Fibroblast of lung (primary cell): Measurements from ENCODE around the gene ANTXRL. TPM values are rescaled to one million over a fixed set of nuclear protein-coding genes. Genes with fewer than 3 reads are reported as not detected.
"Not testable (repeated sequence)": the region's sequence is repeated elsewhere in the genome, so short reads cannot be mapped to it uniquely, and the experiment has no call there.

Experiments
- DNase-seq, 2 donors: peaks; one replicate each; pipeline versions ENCODE4 v3.0.0 to v3.0.0-alpha.2; 2010; ENCODE audit warnings: low read depth in 2 of 2
- H2AFZ ChIP-seq: 2 replicates; pipeline ENCODE4 v1.5.1; 2012; ENCODE audit warnings: low read length, control low read depth, inconsistent platforms
- H3K27ac ChIP-seq: 2 replicates; pipeline ENCODE4 v1.5.1; 2011; ENCODE audit warnings: low read length, control low read depth; ENCODE audit not compliant: insufficient read depth
- H3K27me3 ChIP-seq: 2 replicates; pipeline ENCODE4 v1.5.1; 2011; ENCODE audit warnings: mild to moderate bottlenecking, low read length; ENCODE audit not compliant: control insufficient read depth, insufficient read depth
- H3K36me3 ChIP-seq: 2 replicates; pipeline ENCODE4 v1.5.1; 2011; ENCODE audit warnings: low read length; ENCODE audit not compliant: control insufficient read depth, insufficient read depth
- H3K4me1 ChIP-seq: 2 replicates; pipeline ENCODE4 v1.5.1; 2011; ENCODE audit warnings: low read length; ENCODE audit not compliant: control insufficient read depth, insufficient read depth; ENCODE audit errors: extremely low read depth
- H3K4me2 ChIP-seq: 2 replicates; pipeline ENCODE4 v1.5.1; 2011; ENCODE audit warnings: low read length, control low read depth; ENCODE audit not compliant: insufficient read depth; ENCODE audit errors: extremely low read depth
- H3K4me3 ChIP-seq, 4 experiments: fragments of 200-600 bp in 1 of 4; sonication (generic) in 1 of 4; replicated peaks in 1 of 4; 2 replicates each; pipeline ENCODE4 v1.5.1; 2011 to 2016; ENCODE audit warnings: low read length in 4 of 4, low read depth in 3 of 4, mild to moderate bottlenecking in 3 of 4, control low read depth in 2 of 4, inconsistent platforms in 1 of 4, mixed read lengths in 1 of 4; ENCODE audit not compliant: insufficient read depth in 1 of 4; ENCODE audit errors: control extremely low read depth in 1 of 4
- H3K79me2 ChIP-seq: 2 replicates; pipeline ENCODE4 v1.5.1; 2012; ENCODE audit warnings: mild to moderate bottlenecking, low read length, inconsistent platforms; ENCODE audit not compliant: control insufficient read depth, insufficient read depth
- H3K9ac ChIP-seq: 2 replicates; pipeline ENCODE4 v1.5.1; 2011; ENCODE audit warnings: mild to moderate bottlenecking, low read length, control low read depth; ENCODE audit not compliant: insufficient read depth
- H3K9me3 ChIP-seq: 2 replicates; pipeline ENCODE4 v1.5.1; 2012; ENCODE audit warnings: low read depth, low read length; ENCODE audit not compliant: control insufficient read depth, insufficient read depth
- H4K20me1 ChIP-seq: 2 replicates; pipeline ENCODE4 v1.5.1; 2011; ENCODE audit warnings: low read length; ENCODE audit not compliant: control insufficient read depth, insufficient read depth; ENCODE audit errors: extremely low read depth
- CTCF ChIP-seq, 2 donors: IDR thresholded peaks in 1 of 2; conservative IDR thresholded peaks in 1 of 2; 1 replicate in 1 of 2; 2 replicates in 1 of 2; pipeline ENCODE4 v1.5.1; 2011 to 2012; ENCODE audit warnings: low read length in 2 of 2, control low read depth in 1 of 2, inconsistent platforms in 1 of 2, low read depth in 1 of 2, mild to moderate bottlenecking in 1 of 2
- EZH2 ChIP-seq: IDR thresholded peaks from 2 replicates; pipeline ENCODE4 v1.5.1; 2012; ENCODE audit warnings: low read length, control low read depth, mild to moderate bottlenecking; ENCODE audit errors: missing control alignments
- polyA plus RNA-seq, 2 donors: library from polyadenylated mRNA; depleted of rRNA in 1 of 2; stranded (reverse) in 1 of 2; unstranded in 1 of 2; fragments of >200 nt; gene quantifications; 2 replicates each; pipeline ENCODE4 v1.2.1, GENCODE V29; 2011 to 2012; ENCODE audit warnings: missing spikeins in 1 of 2
- total RNA-seq: library from RNA; depleted of rRNA; stranded (reverse); fragments of >200 nt; gene quantifications from 2 replicates; pipeline ENCODE4 v1.2.1, GENCODE V29; 2014

Gene ANTXRL
- total and polyA plus RNA-seq, 2 donors (not counting 1 experiment from before 2014, with no cell fraction given) = not detected

DNA sequence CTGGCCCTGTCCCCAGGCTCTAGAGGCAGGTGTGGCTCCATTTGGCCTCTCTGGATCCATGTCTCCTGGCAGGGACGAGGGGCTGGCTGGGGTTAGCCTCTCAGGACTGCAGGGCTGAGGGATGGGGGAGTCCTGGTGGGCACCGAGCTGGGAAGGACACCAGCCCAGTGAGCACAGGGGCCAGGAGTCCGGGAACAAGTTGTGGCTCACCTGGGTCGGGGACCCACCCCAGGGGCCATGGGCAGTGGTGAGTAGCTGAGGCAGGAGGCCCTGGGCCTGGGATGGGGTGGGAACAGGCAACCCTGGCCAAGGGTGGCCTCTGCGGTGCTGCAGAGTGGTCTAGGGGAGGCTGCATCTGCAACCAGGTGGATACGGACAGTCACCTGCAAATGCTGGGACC is 24.1 kb downstream of the ANTXRL start:
- peaks cover 6% of the 10 kb centered on the region for H3K27me3 ChIP-seq
- no peak overlapping the region for H2AFZ ChIP-seq
- H3K4me3 ChIP-seq = no peak overlapping the region
- no peak overlapping the region for H3K4me2 ChIP-seq
- no peaks in the 10 kb centered on the region for H3K9me3 ChIP-seq
- no peak overlapping the region for H3K27ac ChIP-seq
- no peaks in the 10 kb centered on the region for H3K79me2 ChIP-seq
- H3K4me1 ChIP-seq = no peaks in the 10 kb centered on the region
- no peaks in the 10 kb centered on the region for H4K20me1 ChIP-seq
- no peak for DNase-seq
- no peak overlapping the region for H3K9ac ChIP-seq
- TF ChIP-seq EZH2 (no peak), CTCF (conservative IDR thresholded peaks at IDR 0.05 in 1 of 2, IDR thresholded peaks at IDR 0.05 in 1 of 2; ENCODE audit: low read depth in 1 of 2, low read length in 2 of 2) (no peak)
- no peaks in the 10 kb centered on the region for H3K36me3 ChIP-seq

GRCh38 chr10:46311501-46311951 is 24.7 kb downstream of the ANTXRL start:
- H4K20me1 ChIP-seq = no peaks in the 10 kb centered on the region
- H3K36me3 ChIP-seq = no peaks in the 10 kb centered on the region
- no peak overlapping the region for H3K27ac ChIP-seq
- H2AFZ ChIP-seq = no peak overlapping the region
- no peaks in the 10 kb centered on the region for H3K9me3 ChIP-seq
- H3K79me2 ChIP-seq = no peaks in the 10 kb centered on the region
- no peak overlapping the region for H3K9ac ChIP-seq
- no peaks in the 10 kb centered on the region for H3K4me1 ChIP-seq
- TF ChIP-seq EZH2 (no peak), CTCF (conservative IDR thresholded peaks at IDR 0.05 in 1 of 2, IDR thresholded peaks at IDR 0.05 in 1 of 2; ENCODE audit: low read depth in 1 of 2, low read length in 2 of 2) (no peak)
- no peak for DNase-seq
- peaks cover 6% of the 10 kb centered on the region for H3K27me3 ChIP-seq
- no peak overlapping the region for H3K4me3 ChIP-seq
- H3K4me2 ChIP-seq = no peak overlapping the region

- H3K27ac ChIP-seq, H3K4me1 ChIP-seq, H2AFZ ChIP-seq, H3K9me3 ChIP-seq, H3K4me2 ChIP-seq, H3K27me3 ChIP-seq, H4K20me1 ChIP-seq, H3K36me3 ChIP-seq, H3K9ac ChIP-seq, H3K79me2 ChIP-seq, H3K4me3 ChIP-seq: not testable (repeated sequence)
- DNase-seq = peak in 1 of 2 donors; percentile 27
These were observed 25.2 kb downstream of the ANTXRL start for GRCh38 chr10:46311961-46312431.
